GM23338 (cell line): Measurements from ENCODE around the gene MYH10.

Experiments
- CREB1 ChIP-seq: fragments of 250-450 bp; sonication (Bioruptor Pico); IDR thresholded peaks from 2 replicates; pipeline ENCODE4 v1.5.0; 2020; ENCODE audit warnings: low read depth, mild to moderate bottlenecking, moderate library complexity
- EZH2 ChIP-seq: fragments of 200-600 bp; sonication (generic); IDR thresholded peaks from one replicate; pipeline ENCODE4 v1.8.0; 2017; ENCODE audit warnings: antibody characterized with exemption, mild to moderate bottlenecking, low read depth; ENCODE audit not compliant: unreplicated experiment
- EZH2phosphoT487 ChIP-seq: fragments of 200-600 bp; sonication (generic); IDR thresholded peaks from one replicate; pipeline ENCODE4 v1.8.1; 2018; ENCODE audit warnings: antibody characterized with exemption; ENCODE audit not compliant: unreplicated experiment
- JUNB ChIP-seq: IDR thresholded peaks from one replicate; pipeline ENCODE4 v1.6.1; 2016; ENCODE audit warnings: antibody characterized with exemption; ENCODE audit not compliant: unreplicated experiment
- NANOG ChIP-seq: IDR thresholded peaks from 2 replicates; pipeline ENCODE4 v1.6.1; 2016; ENCODE audit warnings: antibody characterized with exemption, borderline replicate concordance
- POLR2AphosphoS5 ChIP-seq: IDR thresholded peaks from 2 replicates; pipeline ENCODE4 v1.6.1; 2016; ENCODE audit warnings: antibody characterized with exemption, low read depth
- STAT1 ChIP-seq: IDR thresholded peaks from one replicate; pipeline ENCODE4 v1.6.1; 2016; ENCODE audit warnings: antibody characterized with exemption; ENCODE audit not compliant: unreplicated experiment
- ZNF114 ChIP-seq: fragments of 250-450 bp; sonication (Bioruptor Pico); IDR thresholded peaks from 2 replicates; pipeline ENCODE4 v1.5.0; 2020; ENCODE audit warnings: mild to moderate bottlenecking, moderate library complexity
- ZNF331 ChIP-seq: fragments of 250-450 bp; sonication (Bioruptor Pico); IDR thresholded peaks from 2 replicates; pipeline ENCODE4 v1.5.0; 2020; ENCODE audit warnings: low read depth, mild to moderate bottlenecking, moderate library complexity
- TF ChIP-seq, protein P1 (sequence below), 2 experiments: fragments of 200-600 bp in 1 of 2; sonication (generic) in 1 of 2; conservative IDR thresholded peaks; 2 replicates each; pipeline versions ENCODE4 v1.5.1 to v1.6.1; 2016 to 2017; ENCODE audit warnings: antibody characterized with exemption in 2 of 2, low read depth in 2 of 2, mild to moderate bottlenecking in 2 of 2, moderate library complexity in 1 of 2
- TF ChIP-seq, protein P2 (sequence below): fragments of 250-450 bp; sonication (Bioruptor Pico); IDR thresholded peaks from 2 replicates; pipeline ENCODE4 v1.5.0; 2020; ENCODE audit warnings: mild to moderate bottlenecking, moderate library complexity
- TF ChIP-seq, protein P3 (sequence below): IDR thresholded peaks from one replicate; pipeline ENCODE4 v1.6.1; 2018; ENCODE audit warnings: antibody characterized with exemption; ENCODE audit not compliant: unreplicated experiment
- TF ChIP-seq, protein P4 (sequence below): IDR thresholded peaks from 2 replicates; pipeline ENCODE4 v1.6.1; 2016; ENCODE audit warnings: antibody characterized with exemption

DNA sequence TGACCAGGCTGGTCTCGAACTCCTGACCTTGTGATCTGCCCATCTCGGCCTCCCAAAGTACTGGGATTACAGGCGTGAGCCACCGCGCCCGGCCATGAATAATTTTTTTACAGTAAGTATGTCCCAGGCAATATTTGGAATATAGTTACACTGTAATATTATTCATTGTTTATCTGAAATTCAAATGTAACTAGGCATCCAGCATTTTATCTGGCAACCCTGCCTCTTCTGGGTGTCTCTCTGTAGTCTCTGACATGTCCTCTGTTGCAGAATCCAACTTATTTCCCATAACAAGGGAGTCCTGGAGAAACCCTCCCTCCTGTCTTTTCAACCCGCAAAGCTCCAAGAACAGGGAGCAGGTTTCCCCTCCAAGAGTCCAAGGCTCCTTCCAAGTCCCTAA, 36.9 kb upstream of the MYH10 start:
- TF ChIP-seq, protein P1, sequence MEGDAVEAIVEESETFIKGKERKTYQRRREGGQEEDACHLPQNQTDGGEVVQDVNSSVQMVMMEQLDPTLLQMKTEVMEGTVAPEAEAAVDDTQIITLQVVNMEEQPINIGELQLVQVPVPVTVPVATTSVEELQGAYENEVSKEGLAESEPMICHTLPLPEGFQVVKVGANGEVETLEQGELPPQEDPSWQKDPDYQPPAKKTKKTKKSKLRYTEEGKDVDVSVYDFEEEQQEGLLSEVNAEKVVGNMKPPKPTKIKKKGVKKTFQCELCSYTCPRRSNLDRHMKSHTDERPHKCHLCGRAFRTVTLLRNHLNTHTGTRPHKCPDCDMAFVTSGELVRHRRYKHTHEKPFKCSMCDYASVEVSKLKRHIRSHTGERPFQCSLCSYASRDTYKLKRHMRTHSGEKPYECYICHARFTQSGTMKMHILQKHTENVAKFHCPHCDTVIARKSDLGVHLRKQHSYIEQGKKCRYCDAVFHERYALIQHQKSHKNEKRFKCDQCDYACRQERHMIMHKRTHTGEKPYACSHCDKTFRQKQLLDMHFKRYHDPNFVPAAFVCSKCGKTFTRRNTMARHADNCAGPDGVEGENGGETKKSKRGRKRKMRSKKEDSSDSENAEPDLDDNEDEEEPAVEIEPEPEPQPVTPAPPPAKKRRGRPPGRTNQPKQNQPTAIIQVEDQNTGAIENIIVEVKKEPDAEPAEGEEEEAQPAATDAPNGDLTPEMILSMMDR (conservative IDR thresholded peaks at IDR 0.05; ENCODE audit: low read depth in 2 of 2) = no peak
- TF ChIP-seq EZH2 (no peak), CREB1 (CRISPR knock-in tag) (no peak), POLR2AphosphoS5 (no peak), STAT1 (no peak), JUNB (no peak), ZNF114 (no peak), EZH2phosphoT487 (no peak), NANOG (no peak), ZNF331 (CRISPR knock-in tag) (no peak)
- TF ChIP-seq, protein P2, sequence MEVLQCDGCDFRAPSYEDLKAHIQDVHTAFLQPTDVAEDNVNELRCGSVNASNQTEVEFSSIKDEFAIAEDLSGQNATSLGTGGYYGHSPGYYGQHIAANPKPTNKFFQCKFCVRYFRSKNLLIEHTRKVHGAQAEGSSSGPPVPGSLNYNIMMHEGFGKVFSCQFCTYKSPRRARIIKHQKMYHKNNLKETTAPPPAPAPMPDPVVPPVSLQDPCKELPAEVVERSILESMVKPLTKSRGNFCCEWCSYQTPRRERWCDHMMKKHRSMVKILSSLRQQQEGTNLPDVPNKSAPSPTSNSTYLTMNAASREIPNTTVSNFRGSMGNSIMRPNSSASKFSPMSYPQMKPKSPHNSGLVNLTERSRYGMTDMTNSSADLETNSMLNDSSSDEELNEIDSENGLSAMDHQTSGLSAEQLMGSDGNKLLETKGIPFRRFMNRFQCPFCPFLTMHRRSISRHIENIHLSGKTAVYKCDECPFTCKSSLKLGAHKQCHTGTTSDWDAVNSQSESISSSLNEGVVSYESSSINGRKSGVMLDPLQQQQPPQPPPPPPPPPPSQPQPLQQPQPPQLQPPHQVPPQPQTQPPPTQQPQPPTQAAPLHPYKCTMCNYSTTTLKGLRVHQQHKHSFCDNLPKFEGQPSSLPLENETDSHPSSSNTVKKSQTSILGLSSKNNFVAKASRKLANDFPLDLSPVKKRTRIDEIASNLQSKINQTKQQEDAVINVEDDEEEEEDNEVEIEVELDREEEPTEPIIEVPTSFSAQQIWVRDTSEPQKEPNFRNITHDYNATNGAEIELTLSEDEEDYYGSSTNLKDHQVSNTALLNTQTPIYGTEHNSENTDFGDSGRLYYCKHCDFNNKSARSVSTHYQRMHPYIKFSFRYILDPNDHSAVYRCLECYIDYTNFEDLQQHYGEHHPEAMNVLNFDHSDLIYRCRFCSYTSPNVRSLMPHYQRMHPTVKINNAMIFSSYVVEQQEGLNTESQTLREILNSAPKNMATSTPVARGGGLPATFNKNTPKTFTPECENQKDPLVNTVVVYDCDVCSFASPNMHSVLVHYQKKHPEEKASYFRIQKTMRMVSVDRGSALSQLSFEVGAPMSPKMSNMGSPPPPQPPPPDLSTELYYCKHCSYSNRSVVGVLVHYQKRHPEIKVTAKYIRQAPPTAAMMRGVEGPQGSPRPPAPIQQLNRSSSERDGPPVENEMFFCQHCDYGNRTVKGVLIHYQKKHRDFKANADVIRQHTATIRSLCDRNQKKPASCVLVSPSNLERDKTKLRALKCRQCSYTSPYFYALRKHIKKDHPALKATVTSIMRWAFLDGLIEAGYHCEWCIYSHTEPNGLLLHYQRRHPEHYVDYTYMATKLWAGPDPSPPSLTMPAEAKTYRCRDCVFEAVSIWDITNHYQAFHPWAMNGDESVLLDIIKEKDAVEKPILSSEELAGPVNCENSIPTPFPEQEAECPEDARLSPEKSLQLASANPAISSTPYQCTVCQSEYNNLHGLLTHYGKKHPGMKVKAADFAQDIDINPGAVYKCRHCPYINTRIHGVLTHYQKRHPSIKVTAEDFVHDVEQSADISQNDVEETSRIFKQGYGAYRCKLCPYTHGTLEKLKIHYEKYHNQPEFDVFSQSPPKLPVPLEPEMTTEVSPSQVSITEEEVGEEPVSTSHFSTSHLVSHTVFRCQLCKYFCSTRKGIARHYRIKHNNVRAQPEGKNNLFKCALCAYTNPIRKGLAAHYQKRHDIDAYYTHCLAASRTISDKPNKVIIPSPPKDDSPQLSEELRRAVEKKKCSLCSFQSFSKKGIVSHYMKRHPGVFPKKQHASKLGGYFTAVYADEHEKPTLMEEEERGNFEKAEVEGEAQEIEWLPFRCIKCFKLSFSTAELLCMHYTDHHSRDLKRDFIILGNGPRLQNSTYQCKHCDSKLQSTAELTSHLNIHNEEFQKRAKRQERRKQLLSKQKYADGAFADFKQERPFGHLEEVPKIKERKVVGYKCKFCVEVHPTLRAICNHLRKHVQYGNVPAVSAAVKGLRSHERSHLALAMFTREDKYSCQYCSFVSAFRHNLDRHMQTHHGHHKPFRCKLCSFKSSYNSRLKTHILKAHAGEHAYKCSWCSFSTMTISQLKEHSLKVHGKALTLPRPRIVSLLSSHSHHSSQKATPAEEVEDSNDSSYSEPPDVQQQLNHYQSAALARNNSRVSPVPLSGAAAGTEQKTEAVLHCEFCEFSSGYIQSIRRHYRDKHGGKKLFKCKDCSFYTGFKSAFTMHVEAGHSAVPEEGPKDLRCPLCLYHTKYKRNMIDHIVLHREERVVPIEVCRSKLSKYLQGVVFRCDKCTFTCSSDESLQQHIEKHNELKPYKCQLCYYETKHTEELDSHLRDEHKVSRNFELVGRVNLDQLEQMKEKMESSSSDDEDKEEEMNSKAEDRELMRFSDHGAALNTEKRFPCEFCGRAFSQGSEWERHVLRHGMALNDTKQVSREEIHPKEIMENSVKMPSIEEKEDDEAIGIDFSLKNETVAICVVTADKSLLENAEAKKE (CRISPR knock-in tag) = no peak
- TF ChIP-seq, protein P3, sequence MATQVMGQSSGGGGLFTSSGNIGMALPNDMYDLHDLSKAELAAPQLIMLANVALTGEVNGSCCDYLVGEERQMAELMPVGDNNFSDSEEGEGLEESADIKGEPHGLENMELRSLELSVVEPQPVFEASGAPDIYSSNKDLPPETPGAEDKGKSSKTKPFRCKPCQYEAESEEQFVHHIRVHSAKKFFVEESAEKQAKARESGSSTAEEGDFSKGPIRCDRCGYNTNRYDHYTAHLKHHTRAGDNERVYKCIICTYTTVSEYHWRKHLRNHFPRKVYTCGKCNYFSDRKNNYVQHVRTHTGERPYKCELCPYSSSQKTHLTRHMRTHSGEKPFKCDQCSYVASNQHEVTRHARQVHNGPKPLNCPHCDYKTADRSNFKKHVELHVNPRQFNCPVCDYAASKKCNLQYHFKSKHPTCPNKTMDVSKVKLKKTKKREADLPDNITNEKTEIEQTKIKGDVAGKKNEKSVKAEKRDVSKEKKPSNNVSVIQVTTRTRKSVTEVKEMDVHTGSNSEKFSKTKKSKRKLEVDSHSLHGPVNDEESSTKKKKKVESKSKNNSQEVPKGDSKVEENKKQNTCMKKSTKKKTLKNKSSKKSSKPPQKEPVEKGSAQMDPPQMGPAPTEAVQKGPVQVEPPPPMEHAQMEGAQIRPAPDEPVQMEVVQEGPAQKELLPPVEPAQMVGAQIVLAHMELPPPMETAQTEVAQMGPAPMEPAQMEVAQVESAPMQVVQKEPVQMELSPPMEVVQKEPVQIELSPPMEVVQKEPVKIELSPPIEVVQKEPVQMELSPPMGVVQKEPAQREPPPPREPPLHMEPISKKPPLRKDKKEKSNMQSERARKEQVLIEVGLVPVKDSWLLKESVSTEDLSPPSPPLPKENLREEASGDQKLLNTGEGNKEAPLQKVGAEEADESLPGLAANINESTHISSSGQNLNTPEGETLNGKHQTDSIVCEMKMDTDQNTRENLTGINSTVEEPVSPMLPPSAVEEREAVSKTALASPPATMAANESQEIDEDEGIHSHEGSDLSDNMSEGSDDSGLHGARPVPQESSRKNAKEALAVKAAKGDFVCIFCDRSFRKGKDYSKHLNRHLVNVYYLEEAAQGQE = no peak
- TF ChIP-seq, protein P4, sequence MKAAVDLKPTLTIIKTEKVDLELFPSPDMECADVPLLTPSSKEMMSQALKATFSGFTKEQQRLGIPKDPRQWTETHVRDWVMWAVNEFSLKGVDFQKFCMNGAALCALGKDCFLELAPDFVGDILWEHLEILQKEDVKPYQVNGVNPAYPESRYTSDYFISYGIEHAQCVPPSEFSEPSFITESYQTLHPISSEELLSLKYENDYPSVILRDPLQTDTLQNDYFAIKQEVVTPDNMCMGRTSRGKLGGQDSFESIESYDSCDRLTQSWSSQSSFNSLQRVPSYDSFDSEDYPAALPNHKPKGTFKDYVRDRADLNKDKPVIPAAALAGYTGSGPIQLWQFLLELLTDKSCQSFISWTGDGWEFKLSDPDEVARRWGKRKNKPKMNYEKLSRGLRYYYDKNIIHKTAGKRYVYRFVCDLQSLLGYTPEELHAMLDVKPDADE = no peak
